PC-9 (cell line): Measurements from ENCODE around the gene ICAM2. TPM values are rescaled to one million over a fixed set of nuclear protein-coding genes. Genes with fewer than 3 reads are reported as not detected.
"Not testable (repeated sequence)": the region's sequence is repeated elsewhere in the genome, so short reads cannot be mapped to it uniquely, and the experiment has no call there.

Experiments used
- BruUV-seq: library from RNA; stranded (reverse); fragments of 400-500 nt; replicated peaks from 2 replicates; lab custom pipeline; 2021; lab: Mats Ljungman, UMichigan
- CTCF ChIA-PET: fragments of 300-600 bp; sonication (Branson Sonifier 250); formaldehyde crosslinking; loops from one replicate; lab custom pipeline; 2022; ENCODE audit warnings: antibody characterized with exemption; lab: Charles Lee
- POLR2A ChIA-PET: fragments of 300-600 bp; sonication (Branson Sonifier 250); formaldehyde crosslinking; loops from one replicate; lab custom pipeline; 2022; ENCODE audit warnings: antibody characterized with exemption; ENCODE audit not compliant: unreplicated experiment; lab: Charles Lee
- DNase-seq, 2 experiments: peaks; one replicate each; pipeline versions ENCODE4 v3.0.0 to v3.0.0-alpha.2; 2015 to 2022; ENCODE audit warnings: mixed read lengths in 1 of 2
- H2AFZ ChIP-seq: fragments of 200-600 bp; sonication (generic); 2 replicates; pipeline ENCODE4 v1.8.1; 2017; ENCODE audit warnings: antibody characterized with exemption
- H3F3A ChIP-seq: fragments of 200-600 bp; sonication (generic); 2 replicates; pipeline ENCODE4 v1.8.1; 2017; ENCODE audit warnings: antibody characterized with exemption, mild to moderate bottlenecking, low read depth; ENCODE audit not compliant: insufficient read depth
- H3K27ac ChIP-seq: fragments of 200-600 bp; sonication (generic); 2 replicates; pipeline ENCODE4 v1.6.1; 2016; ENCODE audit warnings: mixed run types
- H3K27me3 ChIP-seq: fragments of 200-600 bp; sonication (generic); 2 replicates; pipeline ENCODE4 v1.6.1; 2016; ENCODE audit warnings: low read depth, mixed run types; ENCODE audit not compliant: insufficient read depth
- H3K36me3 ChIP-seq: fragments of 200-600 bp; sonication (generic); 2 replicates; pipeline ENCODE4 v1.6.1; 2016; ENCODE audit warnings: low read depth, mixed run types
- H3K4me1 ChIP-seq: fragments of 200-600 bp; sonication (generic); replicated peaks from 2 replicates; pipeline ENCODE4 v1.6.1; 2016; ENCODE audit warnings: mixed run types; ENCODE audit not compliant: insufficient read depth
- H3K4me2 ChIP-seq: fragments of 200-600 bp; sonication (generic); 2 replicates; pipeline ENCODE4 v1.6.1; 2017; ENCODE audit warnings: mixed run types
- H3K4me3 ChIP-seq: fragments of 200-600 bp; sonication (generic); 2 replicates; pipeline ENCODE4 v1.6.1; 2016; ENCODE audit warnings: mixed run types
- H3K79me2 ChIP-seq: fragments of 200-600 bp; sonication (generic); 2 replicates; pipeline ENCODE4 v1.6.1; 2017; ENCODE audit warnings: low read depth, mixed run types
- H3K9me2 ChIP-seq: fragments of 200-600 bp; sonication (generic); 2 replicates; pipeline ENCODE4 v1.8.1; 2017; ENCODE audit warnings: mild to moderate bottlenecking; ENCODE audit not compliant: insufficient read depth
- H3K9me3 ChIP-seq: fragments of 200-600 bp; sonication (generic); 2 replicates; pipeline ENCODE4 v1.8.1; 2016; ENCODE audit warnings: low read depth; ENCODE audit not compliant: insufficient read depth
- H4K20me1 ChIP-seq: fragments of 200-600 bp; sonication (generic); 2 replicates; pipeline ENCODE4 v1.8.1; 2017; ENCODE audit not compliant: insufficient read depth
- CTCF ChIP-seq: fragments of 200-600 bp; sonication (generic); conservative IDR thresholded peaks from 2 replicates; pipeline ENCODE4 v1.6.1; 2017; ENCODE audit warnings: mixed run types, antibody characterized with exemption, mild to moderate bottlenecking, moderate library complexity
- EZH2 ChIP-seq: fragments of 200-600 bp; sonication (generic); IDR thresholded peaks from 2 replicates; pipeline ENCODE4 v1.8.0; 2017; ENCODE audit warnings: antibody characterized with exemption, low read depth
- intact Hi-C: fragments of 100-400 bp; cut with micrococcal nuclease; formaldehyde crosslinking; loops from one replicate; pipeline ENCODE4 v1.10.0; 2022; ENCODE audit not compliant: unreplicated experiment
- total RNA-seq: library from RNA; stranded (reverse); gene quantifications from 2 replicates; pipeline ENCODE4 v1.2.3, GENCODE V29; 2021

ICAM2 gene
- total RNA-seq, 1 experiment from 2014 or later, result 7.8 TPM

- no peak overlapping the region; the same call in 1 of the 2 replicates for H3K4me2 ChIP-seq
- BruUV-seq, result no TSS peak
These were observed 12.1 kb downstream of the ICAM2 start for GRCh38 chr17:64008346-64008745.

GRCh38 chr17:64007838-64008282, 12.6 kb downstream of the ICAM2 start:
- Histone ChIP-seq H3K4me1 (peaks cover 57% of the 10 kb centered on the region), H3K36me3 (no peaks in the 10 kb centered on the region), H3F3A (peaks cover 31% of the 10 kb centered on the region), H4K20me1 (no peaks in the 10 kb centered on the region), H3K9me3 (no peaks in the 10 kb centered on the region; the same call in 1 of the 2 replicates), H3K27me3 (no peaks in the 10 kb centered on the region), H3K27ac (no peak overlapping the region), H3K4me2 (no peak overlapping the region), H2AFZ (no peak overlapping the region), H3K9me2 (no peaks in the 10 kb centered on the region), H3K4me3 (no peak overlapping the region), H3K79me2 (no peaks in the 10 kb centered on the region)
- no peak for DNase-seq
- intact Hi-C loops, result no loop called here
- BruUV-seq, result no TSS peak
- ChIA-PET POLR2A (no interaction called here), CTCF (no interaction called here)
- TF ChIP-seq CTCF (no peak), EZH2 (no peak)

More at GRCh38 chr17:64008346-64008745, 12.1 kb downstream of the ICAM2 start:
- no peak for TF ChIP-seq CTCF
- TF ChIP-seq EZH2, result no peak
- Histone ChIP-seq H3K36me3 (no peaks in the 10 kb centered on the region), H3F3A (peaks cover 31% of the 10 kb centered on the region), H3K79me2 (no peaks in the 10 kb centered on the region), H4K20me1 (no peaks in the 10 kb centered on the region), H2AFZ (no peak overlapping the region), H3K9me2 (no peaks in the 10 kb centered on the region), H3K9me3 (no peaks in the 10 kb centered on the region; the same call in 1 of the 2 replicates), H3K4me3 (no peak overlapping the region), H3K27ac (peak overlapping the region; percentile 62; the same call in 1 of the 2 replicates), H3K4me1 (peaks cover 57% of the 10 kb centered on the region), H3K27me3 (no peaks in the 10 kb centered on the region)
- CTCF ChIA-PET, result no interaction called here
- DNase-seq, result no peak
- POLR2A ChIA-PET, result no interaction called here
- intact Hi-C loops, result no loop called here

GRCh38 chr17:64007089-64007837, 13.2 kb downstream of the ICAM2 start:
- CTCF ChIA-PET, result interaction anchor here (0.6 kb wide), 2 partner anchors 88 to 255 kb away, joined by 3 to 15 read pairs; no protein-coding TSS in a partner anchor
- intact Hi-C loops, H3K27ac ChIP-seq, H3K4me3 ChIP-seq, H3K9me2 ChIP-seq, H2AFZ ChIP-seq, H3K79me2 ChIP-seq, BruUV-seq, H3K4me2 ChIP-seq, H4K20me1 ChIP-seq, H3K36me3 ChIP-seq, DNase-seq, POLR2A ChIA-PET, H3K9me3 ChIP-seq, H3K27me3 ChIP-seq: not testable (repeated sequence)
- Histone ChIP-seq H3K4me1 (peaks cover 57% of the 10 kb centered on the region), H3F3A (peaks cover 31% of the 10 kb centered on the region)
